Hepatocyte (in vitro differentiated cells): ENCODE results near the gene RUNDC1.
"Not testable (repeated sequence)": the region's sequence is repeated elsewhere in the genome, so short reads cannot be mapped to it uniquely, and the experiment has no call there.

Source experiments
- CTCF ChIP-seq: fragments of 200-600 bp; sonication (generic); IDR thresholded peaks from 2 replicates; pipeline ENCODE4 v1.5.1; 2016; ENCODE audit warnings: antibody characterized with exemption, mild to moderate bottlenecking; ENCODE audit not compliant: poor library complexity
- EZH2 ChIP-seq: fragments of 200-600 bp; sonication (generic); IDR thresholded peaks from 2 replicates; pipeline ENCODE4 v1.6.1; 2016; ENCODE audit warnings: antibody characterized with exemption, mild to moderate bottlenecking, borderline replicate concordance
- EZH2phosphoT487 ChIP-seq: fragments of 200-600 bp; sonication (generic); IDR thresholded peaks from one replicate; pipeline ENCODE4 v1.6.1; 2018; ENCODE audit warnings: antibody characterized with exemption, mild to moderate bottlenecking, low read depth, moderate library complexity; ENCODE audit not compliant: unreplicated experiment, severe bottlenecking

DNA sequence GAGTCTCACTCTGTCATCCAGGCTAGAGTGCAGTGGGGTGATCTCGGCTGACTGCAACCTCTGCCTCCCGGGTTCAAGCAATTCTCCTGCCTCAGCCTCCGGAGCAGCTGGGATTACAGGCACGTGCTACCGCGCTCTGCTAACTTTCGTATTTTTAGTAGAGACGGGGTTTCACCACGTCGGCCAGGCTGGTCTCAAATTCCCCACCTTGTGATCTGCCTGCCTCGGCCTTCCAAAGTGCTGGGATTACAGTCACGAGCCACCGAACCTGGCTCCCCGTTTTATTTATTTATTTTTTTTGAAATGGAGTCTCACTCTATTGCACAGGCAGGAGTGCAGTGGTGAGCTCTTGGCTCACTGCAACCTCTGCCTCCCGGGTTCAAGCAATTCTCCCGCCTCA, 4.7 kb upstream of the RUNDC1 start:
- TF ChIP-seq CTCF, EZH2, EZH2phosphoT487: not testable (repeated sequence)
